Colonic mucosa (tissue), 4 donors: Measurements from ENCODE around the gene TCF7L2. TPM values are rescaled to one million over a fixed set of nuclear protein-coding genes. Genes with fewer than 3 reads are reported as not detected.

Source experiments
- DNase-seq: peaks from one replicate; pipeline ENCODE4 v3.0.0-alpha.2; 2020
- H3K27ac ChIP-seq: fragments of 200-600 bp; one replicate; pipeline ENCODE4 v1.8.0; 2021
- H3K27me3 ChIP-seq: fragments of 200-600 bp; one replicate; pipeline ENCODE4 v1.8.0; 2021
- H3K36me3 ChIP-seq: fragments of 200-600 bp; one replicate; pipeline ENCODE4 v1.8.0; 2021
- H3K4me1 ChIP-seq: fragments of 200-600 bp; one replicate; pipeline ENCODE4 v1.8.0; 2021; ENCODE audit warnings: mild to moderate bottlenecking
- H3K4me3 ChIP-seq: fragments of 200-600 bp; one replicate; pipeline ENCODE4 v1.8.0; 2021
- H3K9ac ChIP-seq, 2 donors: one replicate each; pipeline ENCODE4 v1.7.0; 2013; ENCODE audit warnings: control low read depth in 2 of 2, low read depth in 2 of 2, low read length in 2 of 2
- H3K9me3 ChIP-seq: fragments of 200-600 bp; one replicate; pipeline ENCODE4 v1.8.0; 2021
- intact Hi-C: fragments of 100-400 bp; cut with DNase I; formaldehyde crosslinking; loops from one replicate; pipeline ENCODE4 v1.14.1; 2022
- total RNA-seq, 2 donors: library from RNA; stranded (reverse); fragmentation: NEBNext Ultra II Directional in 1 of 2; extraction: Animal tissue kit (Norgen Biotek cat#: 25700) in 1 of 2; gene quantifications; one replicate each; pipeline ENCODE4 v1.2.1, GENCODE V29; 2021
- TF ChIP-seq, protein P1 (sequence below): fragments of 200-600 bp; IDR thresholded peaks from one replicate; pipeline ENCODE4 v1.8.0; 2022; ENCODE audit warnings: antibody characterized with exemption, mild to moderate bottlenecking
- donor health status: healthy.
- donor health status: DM: no; HTN: no; CAD: no.
- donor health status: DM: no; HTN: no; CAD: no.

TCF7L2 gene
- total RNA-seq, 2 donors from 2014 or later = 65.1 to 98.9 TPM

DNA sequence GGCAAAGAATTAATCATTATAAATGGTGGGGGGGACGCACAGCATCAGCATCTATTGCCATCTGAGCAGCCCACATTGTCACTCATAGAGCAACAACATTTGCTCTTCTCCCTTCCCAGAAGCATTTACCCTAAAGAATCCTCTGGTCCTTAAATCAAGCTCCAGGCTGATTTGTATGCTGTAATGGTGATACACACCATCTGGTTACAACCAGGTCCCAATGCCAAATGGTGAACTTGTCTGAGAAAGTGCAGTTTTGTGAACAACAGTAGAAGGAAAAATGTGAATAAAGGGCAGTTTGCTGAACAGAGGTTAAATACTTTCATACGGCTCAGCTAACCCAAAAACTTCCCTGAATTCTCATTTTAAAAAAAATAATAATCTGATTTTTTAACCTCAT is 38.8 kb upstream of the TCF7L2 start:
- intact Hi-C loops = no loop called here
- no peaks in the 10 kb centered on the region for H3K27me3 ChIP-seq
- no peak for DNase-seq
- no peaks in the 10 kb centered on the region for H3K4me1 ChIP-seq
- no peak overlapping the region for H3K27ac ChIP-seq
- no peaks in the 10 kb centered on the region for H3K36me3 ChIP-seq
- H3K9me3 ChIP-seq = no peaks in the 10 kb centered on the region
- no peak overlapping the region for H3K9ac ChIP-seq
- TF ChIP-seq, protein P1, sequence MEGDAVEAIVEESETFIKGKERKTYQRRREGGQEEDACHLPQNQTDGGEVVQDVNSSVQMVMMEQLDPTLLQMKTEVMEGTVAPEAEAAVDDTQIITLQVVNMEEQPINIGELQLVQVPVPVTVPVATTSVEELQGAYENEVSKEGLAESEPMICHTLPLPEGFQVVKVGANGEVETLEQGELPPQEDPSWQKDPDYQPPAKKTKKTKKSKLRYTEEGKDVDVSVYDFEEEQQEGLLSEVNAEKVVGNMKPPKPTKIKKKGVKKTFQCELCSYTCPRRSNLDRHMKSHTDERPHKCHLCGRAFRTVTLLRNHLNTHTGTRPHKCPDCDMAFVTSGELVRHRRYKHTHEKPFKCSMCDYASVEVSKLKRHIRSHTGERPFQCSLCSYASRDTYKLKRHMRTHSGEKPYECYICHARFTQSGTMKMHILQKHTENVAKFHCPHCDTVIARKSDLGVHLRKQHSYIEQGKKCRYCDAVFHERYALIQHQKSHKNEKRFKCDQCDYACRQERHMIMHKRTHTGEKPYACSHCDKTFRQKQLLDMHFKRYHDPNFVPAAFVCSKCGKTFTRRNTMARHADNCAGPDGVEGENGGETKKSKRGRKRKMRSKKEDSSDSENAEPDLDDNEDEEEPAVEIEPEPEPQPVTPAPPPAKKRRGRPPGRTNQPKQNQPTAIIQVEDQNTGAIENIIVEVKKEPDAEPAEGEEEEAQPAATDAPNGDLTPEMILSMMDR = no peak
- H3K4me3 ChIP-seq = no peak overlapping the region

DNA sequence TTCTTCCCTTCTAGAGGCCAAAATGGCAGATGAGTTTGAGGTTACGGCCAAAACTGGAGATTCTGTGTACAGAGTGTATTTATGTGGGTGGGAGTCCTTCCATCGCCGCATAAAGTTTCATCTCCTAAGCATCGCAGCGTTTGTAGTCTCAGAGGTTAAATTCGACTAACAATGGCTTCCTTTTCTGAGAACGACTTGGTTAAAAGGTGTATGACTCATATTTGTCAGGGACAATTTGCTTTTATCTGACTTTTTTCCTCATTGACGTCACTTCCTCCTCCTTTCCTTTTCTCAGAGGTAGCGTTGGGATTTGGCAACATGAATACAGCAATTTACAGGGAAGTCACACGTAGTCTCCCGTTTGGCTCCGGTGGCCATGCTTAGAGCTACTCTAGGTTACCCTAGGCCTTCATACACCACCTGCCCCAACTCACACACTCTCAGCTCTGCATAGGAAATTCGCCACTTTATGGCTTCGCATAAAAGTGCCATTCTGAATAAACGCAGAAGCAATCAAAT is 37.6 kb upstream of the TCF7L2 start:
- Histone ChIP-seq H3K4me1 (no peaks in the 10 kb centered on the region), H3K27me3 (no peaks in the 10 kb centered on the region), H3K9me3 (no peaks in the 10 kb centered on the region), H3K36me3 (no peaks in the 10 kb centered on the region), H3K4me3 (no peak overlapping the region), H3K9ac (peak overlapping the region in 1 of 2 donors; percentile 22), H3K27ac (peak overlapping the region; percentile 80)
- DNase-seq = no peak
- intact Hi-C loops = no loop called here
- TF ChIP-seq, protein P1 = no peak

DNA sequence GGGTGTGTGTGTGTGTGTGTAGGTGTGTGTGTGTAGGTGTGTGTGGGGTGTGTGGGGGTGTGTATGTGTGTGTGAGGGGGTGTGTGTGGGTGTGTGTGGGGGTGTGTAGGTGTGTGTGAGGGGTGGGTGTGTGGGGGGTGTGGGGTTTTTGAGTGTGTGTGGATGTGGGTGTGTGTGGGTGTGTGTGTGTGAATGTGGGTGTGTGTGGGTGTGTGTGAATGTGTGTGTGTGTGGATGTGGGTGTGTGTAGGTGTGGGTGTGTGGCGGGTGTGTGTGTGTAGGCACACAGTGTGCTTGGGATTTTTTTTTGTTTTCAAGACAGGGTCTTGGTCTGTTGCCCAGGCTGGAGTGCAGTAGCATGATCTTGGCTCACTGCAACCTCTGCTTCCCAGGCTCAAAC is 36.8 kb upstream of the TCF7L2 start:
- Histone ChIP-seq H3K36me3 (no peaks in the 10 kb centered on the region), H3K27ac (peak overlapping the region; percentile 86), H3K9me3 (no peaks in the 10 kb centered on the region), H3K4me1 (no peaks in the 10 kb centered on the region), H3K4me3 (no peak overlapping the region), H3K9ac (peak overlapping the region in 1 of 2 donors; percentile 22), H3K27me3 (no peaks in the 10 kb centered on the region)
- TF ChIP-seq, protein P1 = no peak
- DNase-seq = no peak
- intact Hi-C loops = no loop called here

DNA sequence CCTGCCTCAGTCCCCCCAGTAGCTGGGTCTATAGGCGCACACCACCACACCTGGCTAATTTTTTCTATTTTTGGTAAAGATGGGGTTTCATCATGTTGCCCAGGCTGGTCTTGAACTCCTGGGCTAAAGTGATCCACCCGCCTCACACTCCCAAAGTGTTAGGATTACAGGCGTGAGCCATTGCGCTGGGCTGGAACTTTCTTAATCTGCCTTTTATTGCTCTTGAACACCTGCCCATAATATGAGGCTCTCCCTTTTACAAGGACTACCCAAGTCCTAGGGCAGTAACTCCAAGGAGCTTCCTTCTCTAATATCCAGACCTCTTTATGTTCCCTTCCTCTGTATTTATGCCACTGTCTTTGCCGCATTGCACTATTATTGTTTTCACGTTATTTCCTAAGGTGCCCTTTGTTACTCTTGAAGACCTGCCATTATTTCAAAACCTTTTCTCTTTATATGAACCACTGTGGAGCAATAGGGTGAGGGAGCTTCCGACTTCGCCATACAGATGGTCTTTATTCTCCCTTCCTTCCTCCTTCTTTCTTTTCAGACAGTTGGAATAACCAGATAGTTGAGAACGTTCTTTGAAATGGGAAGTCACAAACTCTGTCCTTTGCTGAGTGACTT is 36.3 kb upstream of the TCF7L2 start:
- Histone ChIP-seq H3K27ac (peak overlapping the region; percentile 86), H3K36me3 (no peaks in the 10 kb centered on the region), H3K4me1 (no peaks in the 10 kb centered on the region), H3K4me3 (no peak overlapping the region), H3K9me3 (no peaks in the 10 kb centered on the region), H3K9ac (no peak overlapping the region), H3K27me3 (no peaks in the 10 kb centered on the region)
- TF ChIP-seq, protein P1 = no peak
- DNase-seq = peak; percentile 67
- intact Hi-C loops = no loop called here

DNA sequence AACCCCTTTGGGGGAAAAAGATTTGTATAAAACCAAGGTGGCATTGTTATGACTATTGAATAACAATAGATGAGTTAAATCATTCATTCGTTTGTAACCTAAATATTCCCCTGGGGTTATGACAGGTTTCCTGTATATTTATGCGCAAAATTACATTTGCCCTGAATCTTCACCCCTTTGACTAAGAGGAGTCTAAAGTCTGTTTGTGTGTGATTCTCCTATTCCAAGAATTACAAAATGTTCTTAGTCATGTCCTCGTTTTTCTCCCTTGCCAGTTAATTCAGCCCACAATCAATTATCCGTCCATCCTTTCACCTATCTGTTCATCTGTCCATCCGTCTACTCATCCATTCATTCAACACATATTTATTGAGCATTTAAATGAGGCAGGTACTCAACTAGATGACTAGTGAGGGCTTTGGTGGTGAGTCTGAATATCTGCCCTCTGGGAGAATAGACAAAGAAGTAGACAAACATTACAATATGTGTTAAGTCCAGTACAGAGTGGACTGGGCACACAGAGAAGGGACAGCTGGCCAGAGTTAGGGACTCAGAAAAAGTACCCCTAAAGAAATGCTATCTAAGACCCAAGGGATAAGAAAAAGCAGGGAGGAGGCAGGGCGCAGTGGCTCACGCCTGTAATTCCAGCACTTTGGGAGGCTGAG is 35.6 kb upstream of the TCF7L2 start:
- intact Hi-C loops = no loop called here
- Histone ChIP-seq H3K36me3 (no peaks in the 10 kb centered on the region), H3K27ac (peak overlapping the region; percentile 86), H3K9me3 (no peaks in the 10 kb centered on the region), H3K9ac (no peak overlapping the region), H3K4me1 (no peaks in the 10 kb centered on the region), H3K4me3 (no peak overlapping the region), H3K27me3 (no peaks in the 10 kb centered on the region)
- TF ChIP-seq, protein P1 = no peak
- DNase-seq = no peak
